ENCODE data around the gene CDKN2AIPNL. TPM values are rescaled to one million over a fixed set of nuclear protein-coding genes. Genes with fewer than 3 reads are reported as not detected.

CDKN2AIPNL gene
- total RNA-seq, result 22.8 and 37.0 TPM in 2 replicates

GRCh38 chr5:134411546-134412266 is at the start of gene CDKN2AIPNL:
Gene CDKN2AIPNL (minus strand): TSS chr5:134411881. CDS start chr5:134411854, 27 bp downstream.

GRCh38 chr5:134370871-134371833 is 40.5 kb downstream of the CDKN2AIPNL start, which contains the start of gene UBE2B:
Gene UBE2B (plus strand): TSS chr5:134371569. CDS start chr5:134371596, 27 bp downstream.

Other genes with a start within 250 kb of the CDKN2AIPNL start
- 152 and 171 TPM in 2 replicates for gene SKP1, start 234.9 kb downstream of the CDKN2AIPNL start, total RNA-seq
- gene PPP2CA, start 185.8 kb downstream of the CDKN2AIPNL start, total RNA-seq, result 69.7 and 131 TPM in 2 replicates
- gene CDKL3, start 44.7 kb downstream of the CDKN2AIPNL start, total RNA-seq, result 1.9 TPM in 1 of 2 replicates, not detected in the other
- gene UBE2B, start 40.3 kb downstream of the CDKN2AIPNL start, total RNA-seq, result 10.1 and 18.6 TPM in 2 replicates
- gene JADE2, start 113.8 kb upstream of the CDKN2AIPNL start, total RNA-seq, result 30.1 and 31.7 TPM in 2 replicates
- 14.5 and 18.9 TPM in 2 replicates for gene SAR1B, start 220.9 kb upstream of the CDKN2AIPNL start, total RNA-seq
- gene SEC24A, start 236.9 kb upstream of the CDKN2AIPNL start, total RNA-seq, result 10.3 and 12.2 TPM in 2 replicates